GM20000 (cell line): Measurements from ENCODE around the gene DNAH1.
A peak's percentile ranks its signal among the peaks of the same experiment; 100 is the strongest.

ENCODE experiments used
- DNase-seq: peaks from one replicate; pipeline ENCODE4 v3.0.0; 2012; ENCODE audit warnings: low spot score
- CTCF ChIP-seq: IDR thresholded peaks from 2 replicates; pipeline ENCODE4 v1.5.1; 2012; ENCODE audit warnings: mild to moderate bottlenecking, control low read depth; ENCODE audit errors: extremely low read depth, missing control alignments

The DNAH1 gene

GRCh38 chr3:52381623-52382022 lies 65.5 kb downstream of the DNAH1 start:
- TF ChIP-seq CTCF, result no peak
- no peak for DNase-seq

- DNase-seq, result no peak
- TF ChIP-seq CTCF, result no peak
Observed at GRCh38 chr3:52383446-52383845, 67.3 kb downstream of the DNAH1 start.

- TF ChIP-seq CTCF, result no peak
Observed at GRCh38 chr3:52384019-52384761, 68.1 kb downstream of the DNAH1 start.

GRCh38 chr3:52385157-52385556 lies 69.0 kb downstream of the DNAH1 start:
- peak; percentile 80 for DNase-seq
- TF ChIP-seq CTCF, result peak; percentile 83

More at GRCh38 chr3:52384019-52384761, 68.1 kb downstream of the DNAH1 start:
- DNase-seq, result no peak

- DNase-seq, result no peak
- no peak for TF ChIP-seq CTCF
Observed at GRCh38 chr3:52387481-52387880, 71.4 kb downstream of the DNAH1 start.

- TF ChIP-seq CTCF, result no peak
- DNase-seq, result no peak
Observed at GRCh38 chr3:52388348-52388821, 72.3 kb downstream of the DNAH1 start.

- TF ChIP-seq CTCF, result no peak
- DNase-seq, result no peak
Observed at GRCh38 chr3:52388933-52389332, 72.8 kb downstream of the DNAH1 start.
